Stimulated activated effector memory CD8-positive, alpha-beta T cell treated with anti-CD3 and anti-CD28 coated beads, Interleukin-12 subunit alpha, Interleukin-12 subunit beta, amount 100 ng/mL, for 72 hours (primary cell): ENCODE measurements around the gene PRSS2.

Experiments
- ATAC-seq: fragments of 150-1000 bp; cut with Tn5 transposase; 2 replicates; pipeline ENCODE4 v1.10.0; 2021
- DNase-seq, 2 donors: peaks; one replicate each; pipeline ENCODE4 v3.0.0; 2021 to 2022; ENCODE audit warnings: low spot score in 2 of 2
- H3K27ac Mint-ChIP-seq: one replicate; pipeline ENCODE4 v1.8.0; 2022; ENCODE audit warnings: mild to moderate bottlenecking, mixed read lengths
- H3K36me3 Mint-ChIP-seq: one replicate; pipeline ENCODE4 v1.8.0; 2022; ENCODE audit warnings: mild to moderate bottlenecking, mixed read lengths
- H3K4me1 Mint-ChIP-seq: one replicate; pipeline ENCODE4 v1.8.0; 2022; ENCODE audit warnings: mixed read lengths
- H3K4me3 Mint-ChIP-seq: one replicate; pipeline ENCODE4 v1.8.0; 2022; ENCODE audit warnings: mild to moderate bottlenecking, mixed read lengths
- H3K9me3 Mint-ChIP-seq: one replicate; pipeline ENCODE4 v1.8.0; 2022; ENCODE audit warnings: mixed read lengths

The PRSS2 gene

DNA sequence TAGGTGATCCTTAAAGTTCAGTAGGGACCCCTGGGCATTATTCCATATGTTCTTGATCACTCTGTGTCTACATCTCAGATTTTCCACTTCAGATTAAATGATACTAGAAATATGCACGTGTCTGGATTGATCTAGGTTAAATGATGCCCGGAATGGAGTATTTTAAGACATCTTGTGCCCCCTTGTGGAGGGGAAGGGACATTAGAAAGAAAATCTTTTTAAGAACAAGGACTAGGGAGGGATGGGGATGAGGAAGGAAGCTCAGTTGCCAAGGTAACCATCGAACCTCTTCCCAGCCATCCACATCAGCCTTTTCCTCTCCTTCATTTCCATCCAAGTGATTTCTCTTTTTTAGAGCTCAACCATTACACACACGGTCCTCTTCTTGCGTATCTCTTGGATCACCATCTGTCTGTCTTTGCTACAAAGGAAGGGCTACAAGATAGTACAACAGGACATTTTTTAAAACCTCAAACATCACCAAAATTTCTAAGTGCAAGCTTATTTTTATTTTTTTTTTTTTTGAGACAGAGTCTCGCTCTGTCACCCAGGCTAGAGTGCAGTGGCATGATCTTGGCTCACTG lies 40.5 kb downstream of the PRSS2 start:
- Mint-ChIP-seq H3K4me1 (peaks cover 68% of the 10 kb centered on the region), H3K4me3 (peak overlapping the region; percentile 98), H3K36me3 (peaks cover 28% of the 10 kb centered on the region), H3K27ac (peak overlapping the region; percentile 100), H3K9me3 (no peaks in the 10 kb centered on the region)
- ATAC-seq (no peak), DNase-seq (peak in 1 of 2 donors; percentile 57)

DNA sequence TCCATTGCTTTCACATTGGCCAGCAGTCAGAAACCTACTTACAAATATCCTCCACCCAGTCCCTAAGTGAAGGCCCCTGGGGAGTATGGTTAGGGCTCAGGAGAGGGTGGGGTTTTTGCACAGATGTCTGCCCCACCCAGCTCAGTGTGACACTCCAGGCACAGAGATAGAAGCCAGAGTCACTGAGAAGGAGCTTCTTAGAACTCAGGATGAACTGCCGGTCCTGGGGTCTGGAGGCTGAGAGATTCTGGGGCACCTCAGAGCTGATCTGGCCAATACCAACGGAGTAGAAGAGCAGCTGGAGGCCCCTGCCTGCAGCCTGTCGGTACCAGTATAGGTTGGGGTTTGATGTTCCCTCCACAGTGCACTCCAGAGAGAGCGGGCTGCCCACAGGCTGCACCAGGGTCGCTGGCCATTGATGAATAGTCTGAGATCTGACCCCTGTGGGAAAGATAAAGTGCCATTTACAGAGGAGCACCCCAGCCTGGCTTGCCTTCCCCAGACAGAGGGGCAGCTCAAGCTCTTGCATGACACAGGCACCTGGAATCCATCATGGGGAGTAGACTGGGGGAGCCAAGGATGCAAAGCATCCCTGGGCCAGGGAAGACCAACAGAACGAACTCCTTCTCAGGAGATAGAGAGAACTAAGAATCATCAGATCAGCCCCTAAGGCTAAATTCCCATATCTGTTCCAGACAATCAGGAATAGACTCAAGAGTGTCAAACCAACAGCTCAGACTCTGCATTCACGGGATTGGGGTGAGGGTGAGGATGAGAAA lies 41.9 kb downstream of the PRSS2 start:
- Mint-ChIP-seq H3K27ac (peak overlapping the region; percentile 100), H3K36me3 (peaks cover 28% of the 10 kb centered on the region), H3K4me3 (no peak overlapping the region), H3K9me3 (no peaks in the 10 kb centered on the region), H3K4me1 (peaks cover 55% of the 10 kb centered on the region)
- peak in 1 of 2 donors; percentile 49 for DNase-seq
- ATAC-seq: no peak

DNA sequence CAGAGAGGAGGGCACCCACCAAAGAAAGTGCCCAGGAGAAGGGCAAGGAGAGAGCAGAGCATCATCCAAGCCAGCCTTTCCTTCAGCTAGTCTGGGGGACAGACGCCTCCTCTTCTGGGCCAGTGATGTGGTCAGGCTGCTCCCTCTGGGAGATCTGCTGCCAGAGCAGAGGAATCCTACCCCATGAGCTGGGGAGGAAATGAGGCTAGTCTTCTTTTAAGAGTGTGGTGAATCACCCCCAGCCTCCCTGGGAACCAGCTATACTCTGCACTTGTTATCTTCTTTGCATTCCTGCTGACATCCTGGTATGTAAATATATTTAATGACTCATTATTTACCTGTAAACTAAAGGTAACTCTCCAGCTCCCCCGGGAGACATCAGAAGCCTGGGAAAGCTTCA lies 42.5 kb downstream of the PRSS2 start:
- Mint-ChIP-seq H3K4me3 (no peak overlapping the region), H3K27ac (peak overlapping the region; percentile 100), H3K4me1 (peaks cover 49% of the 10 kb centered on the region), H3K9me3 (no peaks in the 10 kb centered on the region), H3K36me3 (peaks cover 22% of the 10 kb centered on the region)
- DNase-seq (no peak), ATAC-seq (no peak)

DNA sequence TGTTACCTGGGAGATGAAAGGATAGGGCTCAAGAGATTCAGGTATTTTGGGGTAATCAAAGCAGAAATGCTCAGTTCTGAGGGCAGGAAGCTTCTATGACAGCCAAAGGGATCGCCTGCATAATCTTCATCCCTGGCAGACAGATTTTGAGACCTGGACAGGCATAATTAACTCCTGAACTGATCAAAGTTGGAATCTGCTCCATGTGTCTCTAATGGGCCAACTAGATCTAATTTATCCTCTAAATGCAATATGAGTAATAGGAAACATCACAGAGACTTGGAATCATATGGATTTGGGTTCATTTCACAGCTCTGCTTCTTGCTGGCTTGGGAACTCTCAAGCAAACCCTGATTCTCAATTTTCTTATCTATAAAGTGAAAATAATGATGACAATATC lies 42.9 kb downstream of the PRSS2 start:
- H3K27ac Mint-ChIP-seq: no peak overlapping the region
- H3K9me3 Mint-ChIP-seq: no peaks in the 10 kb centered on the region
- ATAC-seq (no peak), DNase-seq (no peak)
- H3K4me1 Mint-ChIP-seq: peaks cover 44% of the 10 kb centered on the region
- H3K36me3 Mint-ChIP-seq: peaks cover 17% of the 10 kb centered on the region
- no peak overlapping the region for H3K4me3 Mint-ChIP-seq

DNA sequence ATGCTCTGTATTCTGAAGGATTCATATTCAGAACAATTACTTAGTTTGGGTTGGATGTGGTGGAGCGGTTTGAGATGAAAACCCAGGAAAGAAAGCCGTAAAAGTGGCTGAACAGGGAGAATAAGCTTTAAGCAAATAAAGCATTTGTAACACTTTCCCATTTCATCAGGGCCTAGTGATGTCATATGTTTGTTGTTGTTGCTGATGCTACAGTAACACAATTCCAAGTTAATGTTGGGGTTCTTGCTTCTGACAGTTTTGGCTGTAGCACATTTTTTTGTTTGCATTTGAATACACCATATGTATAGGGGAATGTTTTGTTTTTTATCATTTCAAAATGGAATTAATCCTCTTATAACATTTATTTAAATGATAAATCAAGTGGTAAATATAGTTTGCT lies 43.7 kb downstream of the PRSS2 start:
- Mint-ChIP-seq H3K4me3 (no peak overlapping the region), H3K9me3 (no peaks in the 10 kb centered on the region), H3K36me3 (peaks cover 10% of the 10 kb centered on the region), H3K4me1 (peaks cover 36% of the 10 kb centered on the region), H3K27ac (no peak overlapping the region)
- no peak for DNase-seq
- no peak for ATAC-seq

DNA sequence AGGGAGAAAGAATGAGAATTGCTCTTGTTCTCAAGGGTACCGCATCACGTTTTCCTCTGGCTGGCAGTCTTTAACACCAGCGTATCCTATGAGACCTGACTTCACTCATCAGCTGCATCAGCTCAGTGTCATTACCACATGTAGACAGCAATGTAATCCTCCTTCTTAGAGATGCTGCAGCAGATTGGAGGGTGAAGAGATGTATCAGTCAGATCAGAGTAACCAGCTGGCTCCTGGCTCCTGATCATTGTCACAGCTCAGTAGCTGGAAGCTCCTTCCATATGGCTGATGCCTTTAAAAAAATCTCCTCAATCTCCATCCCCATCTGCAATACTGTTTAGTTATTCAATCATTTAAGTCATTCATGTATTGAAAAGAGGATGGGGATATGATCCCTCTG lies 44.4 kb downstream of the PRSS2 start:
- Mint-ChIP-seq H3K9me3 (no peaks in the 10 kb centered on the region), H3K27ac (no peak overlapping the region), H3K4me3 (no peak overlapping the region), H3K4me1 (peaks cover 30% of the 10 kb centered on the region), H3K36me3 (peaks cover 3% of the 10 kb centered on the region)
- ATAC-seq (no peak), DNase-seq (no peak)

DNA sequence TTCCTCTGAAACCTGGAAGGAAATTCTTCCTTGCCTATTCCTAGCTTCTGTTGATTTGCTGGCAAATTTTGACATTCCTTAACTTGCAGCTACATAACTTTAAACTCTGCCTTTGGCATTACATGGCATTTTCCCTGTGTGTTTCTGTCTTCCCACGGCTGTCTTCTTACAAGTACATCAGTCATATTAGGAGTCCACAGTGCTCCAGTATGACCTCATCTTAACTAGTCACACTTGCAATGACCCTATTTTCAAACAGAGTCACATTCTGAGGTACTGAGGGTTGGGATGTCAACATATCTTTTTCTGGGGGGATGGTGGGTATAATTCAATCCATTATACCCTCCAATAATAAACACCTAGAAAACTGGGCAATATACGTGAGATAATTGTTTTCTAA lies 46.7 kb downstream of the PRSS2 start:
- H3K36me3 Mint-ChIP-seq: no peaks in the 10 kb centered on the region
- H3K9me3 Mint-ChIP-seq: no peaks in the 10 kb centered on the region
- ATAC-seq (peak; percentile 88), DNase-seq (no peak)
- H3K4me1 Mint-ChIP-seq: peaks cover 7% of the 10 kb centered on the region
- no peak overlapping the region for H3K4me3 Mint-ChIP-seq
- H3K27ac Mint-ChIP-seq: no peak overlapping the region

DNA sequence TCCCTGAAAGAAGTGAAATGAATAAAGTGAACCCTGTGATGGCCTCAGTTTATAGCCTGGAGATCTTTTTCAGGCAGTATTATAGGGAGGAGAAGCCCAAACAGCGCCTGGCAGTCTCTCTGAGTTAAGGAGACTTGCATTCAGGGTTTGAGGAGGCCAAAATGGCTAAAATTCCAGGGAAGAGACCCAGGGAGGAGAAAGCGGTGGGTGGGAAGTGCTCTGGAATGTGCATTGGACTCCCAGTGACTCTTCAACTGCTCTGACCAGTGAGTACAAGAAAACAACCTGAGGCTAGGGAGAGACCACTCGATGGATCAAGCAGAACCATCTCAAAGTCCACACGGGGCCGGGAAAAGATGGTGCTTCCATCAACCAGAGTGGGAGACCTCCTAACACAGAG lies 48.8 kb downstream of the PRSS2 start:
- no peaks in the 10 kb centered on the region for H3K9me3 Mint-ChIP-seq
- no peak for ATAC-seq
- no peaks in the 10 kb centered on the region for H3K36me3 Mint-ChIP-seq
- H3K27ac Mint-ChIP-seq: no peak overlapping the region
- no peaks in the 10 kb centered on the region for H3K4me1 Mint-ChIP-seq
- H3K4me3 Mint-ChIP-seq: no peak overlapping the region
- no peak for DNase-seq

DNA sequence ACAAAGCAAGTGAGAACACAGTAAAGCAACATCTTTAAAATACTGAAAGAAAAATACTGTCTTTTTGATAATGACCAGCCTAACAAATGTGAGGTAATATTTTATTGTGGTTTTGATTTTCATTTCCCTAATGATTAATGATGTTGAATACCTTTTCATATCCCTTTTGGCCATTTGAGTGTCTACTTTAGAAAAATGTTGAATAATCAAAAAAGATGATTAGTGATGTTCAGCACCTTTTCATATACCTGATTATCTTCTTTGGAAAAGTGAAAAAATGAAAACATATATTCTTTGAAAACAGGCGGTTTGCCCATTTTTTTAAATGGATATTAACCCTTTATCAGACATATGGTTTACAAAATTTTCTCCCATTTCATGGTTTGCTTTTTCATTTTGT lies 51.9 kb downstream of the PRSS2 start:
- ATAC-seq: no peak
- Mint-ChIP-seq H3K9me3 (no peaks in the 10 kb centered on the region), H3K4me1 (no peaks in the 10 kb centered on the region)

More for the DNA sequence above, 51.9 kb downstream of the PRSS2 start:
- Mint-ChIP-seq H3K4me3 (no peak overlapping the region), H3K36me3 (no peaks in the 10 kb centered on the region), H3K27ac (no peak overlapping the region)
- no peak for DNase-seq
